Subcutaneous adipose tissue (tissue), 4 donors: ENCODE data around the gene THBS3. TPM values are rescaled to one million over a fixed set of nuclear protein-coding genes. Genes with fewer than 3 reads are reported as not detected.

ENCODE experiments used
- CTCF ChIP-seq: fragments of 450-650 bp; IDR thresholded peaks from one replicate; pipeline ENCODE4 v1.5.1; 2016; ENCODE audit warnings: low read depth, mild to moderate bottlenecking, control low read depth, antibody characterized with exemption, moderate library complexity
- total RNA-seq, 4 donors: library from RNA; depleted of rRNA; stranded (reverse); fragments of >200 nt; gene quantifications; one replicate each; pipeline ENCODE4 v1.1.0, GENCODE V29; 2016

Gene THBS3
- total RNA-seq, 4 donors from 2014 or later = 8.8 to 21.1 (median 15.6) TPM

- no peak for TF ChIP-seq CTCF
These were observed 36.9 kb upstream of the THBS3 start for GRCh38 chr1:155244368-155245162.

- TF ChIP-seq CTCF = no peak
These were observed 35.2 kb upstream of the THBS3 start for GRCh38 chr1:155242805-155243358.

- no peak for TF ChIP-seq CTCF
These were observed 34.2 kb upstream of the THBS3 start for GRCh38 chr1:155241841-155242264.

GRCh38 chr1:155241069-155241679 is 33.5 kb upstream of the THBS3 start:
- no peak for TF ChIP-seq CTCF

- no peak for TF ChIP-seq CTCF
These were observed 28.8 kb upstream of the THBS3 start for GRCh38 chr1:155236451-155236850.

GRCh38 chr1:155228096-155228427 is 20.4 kb upstream of the THBS3 start:
- TF ChIP-seq CTCF = no peak

GRCh38 chr1:155227261-155228095 is 19.8 kb upstream of the THBS3 start:
- no peak for TF ChIP-seq CTCF
